AG10803 (cell line): ENCODE data around the gene PRICKLE2.
"Not testable (repeated sequence)": the region's sequence is repeated elsewhere in the genome, so short reads cannot be mapped to it uniquely, and the experiment has no call there.

ENCODE experiments used
- DNase-seq: peaks from one replicate; pipeline ENCODE4 v3.0.0; 2010; ENCODE audit warnings: low read depth
- H3K4me3 ChIP-seq: 2 replicates; pipeline ENCODE4 v1.5.1; 2011; ENCODE audit warnings: mild to moderate bottlenecking, low read length, control low read depth
- CTCF ChIP-seq: conservative IDR thresholded peaks from 2 replicates; pipeline ENCODE4 v1.5.1; 2011; ENCODE audit warnings: mild to moderate bottlenecking, low read length, control low read depth, inconsistent platforms

The PRICKLE2 gene

GRCh38 chr3:64097920-64098319 is 127.3 kb downstream of the PRICKLE2 start:
- no peak overlapping the region for H3K4me3 ChIP-seq
- DNase-seq: no peak
- TF ChIP-seq CTCF: no peak

- no peak for TF ChIP-seq CTCF
- no peak overlapping the region for H3K4me3 ChIP-seq
- no peak for DNase-seq
Measured at GRCh38 chr3:64095802-64096201, 129.5 kb downstream of the PRICKLE2 start.

DNA sequence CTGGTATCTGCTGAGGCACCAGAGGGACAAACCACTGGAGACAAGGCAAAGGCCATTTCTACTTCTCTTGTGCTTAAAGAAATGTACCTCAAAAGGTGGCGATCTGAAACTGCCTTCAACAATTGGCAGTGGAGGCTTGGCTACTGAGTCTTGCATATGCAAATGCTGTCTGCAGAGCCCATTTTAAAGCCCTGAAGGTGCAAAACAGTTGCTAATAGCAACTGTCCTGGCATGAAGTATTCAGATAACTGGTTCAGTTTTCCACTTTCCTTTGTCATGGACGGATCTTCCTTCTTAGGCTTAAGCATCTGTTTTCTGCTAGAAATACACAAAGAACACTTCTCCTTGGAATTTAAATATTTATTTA is 130.6 kb downstream of the PRICKLE2 start:
- no peak for TF ChIP-seq CTCF
- H3K4me3 ChIP-seq: no peak overlapping the region
- DNase-seq: no peak

DNA sequence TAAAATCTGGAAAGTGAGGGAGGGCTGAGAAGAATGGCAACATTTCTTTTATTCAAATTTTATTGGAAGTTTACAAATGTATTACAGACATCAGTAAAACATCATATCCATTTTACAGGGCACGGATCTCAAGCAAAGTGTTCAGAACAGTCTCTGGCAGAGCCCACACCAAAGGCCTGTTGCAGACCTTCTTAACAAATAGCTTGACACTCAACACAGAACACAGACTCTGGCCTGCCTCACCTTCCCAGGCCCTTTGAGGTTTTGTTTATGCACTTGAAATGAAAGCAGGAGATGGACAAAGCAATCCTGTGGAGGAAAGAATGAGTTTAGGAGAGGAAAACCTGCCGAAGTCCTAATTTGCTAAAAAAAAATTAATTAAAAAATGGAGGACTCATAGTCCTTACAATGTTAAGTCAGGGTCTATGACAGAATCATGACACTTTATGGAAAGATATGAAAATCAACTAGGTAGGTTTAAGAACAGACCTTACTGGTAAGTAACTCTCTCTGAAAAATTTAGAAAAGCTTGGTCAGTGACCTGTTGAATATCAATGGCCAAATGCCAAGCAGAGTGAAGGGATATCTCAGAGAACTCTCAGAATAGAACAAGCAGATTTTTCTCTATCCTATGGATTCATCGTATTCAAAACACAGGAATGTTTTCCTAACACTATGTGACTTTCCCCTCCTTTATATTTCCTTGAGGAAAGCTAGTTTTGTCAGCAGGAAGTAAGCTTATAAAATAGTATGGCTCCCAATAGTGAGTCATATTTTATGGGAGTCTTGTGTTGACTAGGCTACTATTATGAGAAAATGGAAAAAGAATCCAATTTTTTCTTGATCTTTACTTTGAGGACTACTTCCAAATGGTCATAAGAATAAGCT is 131.2 kb downstream of the PRICKLE2 start:
- no peak for DNase-seq
- no peak overlapping the region for H3K4me3 ChIP-seq
- TF ChIP-seq CTCF: no peak

- H3K4me3 ChIP-seq: no peak overlapping the region
- DNase-seq: no peak
- no peak for TF ChIP-seq CTCF
Measured at GRCh38 chr3:64093211-64093610, 132.1 kb downstream of the PRICKLE2 start.

DNA sequence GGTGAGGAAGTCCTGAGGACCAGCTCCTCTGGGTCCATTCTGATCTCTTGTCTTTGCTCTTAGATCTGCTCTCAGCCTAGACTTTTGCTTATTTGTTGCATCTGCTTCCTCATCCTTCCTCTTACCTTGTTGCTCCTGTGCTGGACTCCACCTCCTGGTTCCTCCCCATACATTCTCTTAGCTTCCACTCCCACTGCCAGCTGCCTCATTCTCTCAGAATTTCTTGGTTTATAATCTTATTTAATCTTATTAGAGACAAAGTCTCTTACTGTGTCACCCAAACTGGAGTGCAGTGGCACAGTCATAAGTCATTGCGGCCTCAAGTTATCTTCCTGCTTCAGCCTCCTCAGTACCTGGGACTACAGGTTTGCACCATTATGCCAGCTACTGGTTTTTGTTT is 133.8 kb downstream of the PRICKLE2 start:
- DNase-seq: no peak

GRCh38 chr3:64089386-64089785 is 135.9 kb downstream of the PRICKLE2 start:
- DNase-seq, H3K4me3 ChIP-seq: not testable (repeated sequence)

More for the DNA sequence above, 133.8 kb downstream of the PRICKLE2 start:
- no peak for TF ChIP-seq CTCF
- no peak overlapping the region for H3K4me3 ChIP-seq
